Inferior parietal cortex (tissue), 1 donor: ENCODE measurements around the gene ZNF292.
"Not testable (repeated sequence)": the region's sequence is repeated elsewhere in the genome, so short reads cannot be mapped to it uniquely, and the experiment has no call there.

Source experiments
- DNase-seq: peaks from one replicate; pipeline ENCODE4 v3.0.0-alpha.2; 2016; ENCODE audit errors: extremely low spot score

Gene ZNF292

GRCh38 chr6:87212596-87212995, 57.2 kb downstream of the ZNF292 start:
- DNase-seq: no peak

GRCh38 chr6:87213364-87213763, 58.0 kb downstream of the ZNF292 start:
- DNase-seq: no peak

GRCh38 chr6:87214831-87215230, 59.5 kb downstream of the ZNF292 start:
- DNase-seq: no peak

- no peak for DNase-seq
These were observed 65.6 kb downstream of the ZNF292 start for GRCh38 chr6:87220997-87221396.

- no peak for DNase-seq
These were observed 67.3 kb downstream of the ZNF292 start for GRCh38 chr6:87222676-87223075.

- no peak for DNase-seq
These were observed 69.6 kb downstream of the ZNF292 start for GRCh38 chr6:87224971-87225370.

GRCh38 chr6:87225511-87225910, 70.1 kb downstream of the ZNF292 start:
- no peak for DNase-seq

GRCh38 chr6:87225937-87226336, 70.6 kb downstream of the ZNF292 start:
- no peak for DNase-seq

- DNase-seq: no peak
These were observed 75.4 kb downstream of the ZNF292 start for GRCh38 chr6:87230801-87231200.

- no peak for DNase-seq
These were observed 82.4 kb downstream of the ZNF292 start for GRCh38 chr6:87237804-87238203.

- DNase-seq: not testable (repeated sequence)
These were observed 83.8 kb downstream of the ZNF292 start for GRCh38 chr6:87239098-87239635.

GRCh38 chr6:87241304-87241703, 85.9 kb downstream of the ZNF292 start:
- no peak for DNase-seq

GRCh38 chr6:87242311-87242710, 86.9 kb downstream of the ZNF292 start:
- DNase-seq: no peak

- DNase-seq: no peak
These were observed 88.4 kb downstream of the ZNF292 start for GRCh38 chr6:87243812-87244211.

GRCh38 chr6:87244380-87244779, 89.0 kb downstream of the ZNF292 start:
- no peak for DNase-seq

GRCh38 chr6:87250019-87250418, 94.7 kb downstream of the ZNF292 start:
- DNase-seq: no peak

- no peak for DNase-seq
These were observed 95.9 kb downstream of the ZNF292 start for GRCh38 chr6:87251225-87251624.

GRCh38 chr6:87251725-87252124, 96.4 kb downstream of the ZNF292 start:
- DNase-seq: no peak

GRCh38 chr6:87257046-87257445, 101.7 kb downstream of the ZNF292 start:
- DNase-seq: no peak

- no peak for DNase-seq
These were observed 102.2 kb downstream of the ZNF292 start for GRCh38 chr6:87257565-87257964.

GRCh38 chr6:87257975-87258374, 102.6 kb downstream of the ZNF292 start:
- no peak for DNase-seq

- DNase-seq: no peak
These were observed 104.4 kb downstream of the ZNF292 start for GRCh38 chr6:87259791-87260190.

GRCh38 chr6:87261534-87261933, 106.2 kb downstream of the ZNF292 start:
- DNase-seq: no peak

- DNase-seq: no peak
These were observed 109.1 kb downstream of the ZNF292 start for GRCh38 chr6:87264481-87264880.
